ENCODE measurements around the gene TTC31. TPM values are rescaled to one million over a fixed set of nuclear protein-coding genes. Genes with fewer than 3 reads are reported as not detected.

TTC31 gene
- total RNA-seq, 1 experiment from 2014 or later = 38.7 TPM

DNA sequence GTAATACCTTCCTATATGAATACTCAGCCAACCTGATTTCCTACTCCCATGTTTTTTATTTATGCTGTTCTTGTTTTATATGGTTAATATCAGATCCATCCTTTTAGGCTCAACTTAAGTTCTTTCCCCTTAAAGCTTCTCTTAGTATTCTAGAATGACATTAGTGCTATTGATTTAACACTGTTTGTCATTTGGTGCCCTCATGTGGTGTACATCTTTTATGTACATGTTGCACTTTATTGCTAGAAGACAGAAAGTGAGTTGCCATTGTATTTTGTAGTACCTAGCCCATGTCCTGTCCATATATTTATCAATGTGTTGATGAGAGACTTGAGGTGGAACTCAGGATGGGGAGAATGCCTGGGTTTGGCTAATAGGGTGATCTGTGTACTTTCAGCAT lies 49.3 kb downstream of the TTC31 start:
- intact Hi-C loops (cut with micrococcal nuclease; ENCODE audit: unreplicated experiment) = no loop called here

DNA sequence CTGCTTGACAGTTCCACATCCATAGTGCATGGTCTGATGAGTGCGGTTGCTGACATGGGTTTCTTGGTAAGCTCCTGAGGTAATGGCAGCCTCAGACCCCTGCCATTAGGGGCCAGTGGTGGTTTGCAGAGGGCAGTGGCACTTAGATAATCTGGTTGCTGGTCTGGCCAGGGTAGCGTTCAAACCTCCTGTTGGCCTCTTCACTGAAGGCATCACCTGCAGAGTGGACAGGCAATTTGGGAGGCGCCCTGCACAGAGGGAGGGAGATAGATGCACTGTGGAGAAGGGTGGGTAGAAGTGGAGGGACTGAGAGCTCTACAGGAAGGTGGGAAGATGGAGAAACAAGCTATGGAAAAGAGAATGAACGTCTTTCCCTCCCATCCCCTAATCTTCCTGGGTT lies 50.6 kb downstream of the TTC31 start:
- no peaks in the 10 kb centered on the region; the same call in 1 of the 2 replicates for H3K27me3 ChIP-seq (ENCODE audit: control insufficient read depth, insufficient read depth, low read length)
- in situ Hi-C loops (cut with HindIII; ENCODE audit: low pct_unique_long_range_greater_than_20kb, low sequenced_read_pairs) (no loop called here), intact Hi-C loops (cut with micrococcal nuclease; ENCODE audit: unreplicated experiment) (no loop called here)
- no peaks in the 10 kb centered on the region for H3K9me3 ChIP-seq (ENCODE audit: control insufficient read depth, insufficient read depth, low read depth, low read length)
- DNase-seq (ENCODE audit: low read depth, low spot score) (no peak), ATAC-seq (no peak)
- ChIA-PET POLR2A (no interaction called here), CTCF (no interaction called here)
- BruUV-seq (replicated peaks) = no TSS peak
- H3K27ac ChIP-seq (ENCODE audit: low read length) = no peak overlapping the region
- no peaks in the 10 kb centered on the region for H3K4me1 ChIP-seq (ENCODE audit: control insufficient read depth, insufficient read depth, low read length)
- TF ChIP-seq, protein P1, sequence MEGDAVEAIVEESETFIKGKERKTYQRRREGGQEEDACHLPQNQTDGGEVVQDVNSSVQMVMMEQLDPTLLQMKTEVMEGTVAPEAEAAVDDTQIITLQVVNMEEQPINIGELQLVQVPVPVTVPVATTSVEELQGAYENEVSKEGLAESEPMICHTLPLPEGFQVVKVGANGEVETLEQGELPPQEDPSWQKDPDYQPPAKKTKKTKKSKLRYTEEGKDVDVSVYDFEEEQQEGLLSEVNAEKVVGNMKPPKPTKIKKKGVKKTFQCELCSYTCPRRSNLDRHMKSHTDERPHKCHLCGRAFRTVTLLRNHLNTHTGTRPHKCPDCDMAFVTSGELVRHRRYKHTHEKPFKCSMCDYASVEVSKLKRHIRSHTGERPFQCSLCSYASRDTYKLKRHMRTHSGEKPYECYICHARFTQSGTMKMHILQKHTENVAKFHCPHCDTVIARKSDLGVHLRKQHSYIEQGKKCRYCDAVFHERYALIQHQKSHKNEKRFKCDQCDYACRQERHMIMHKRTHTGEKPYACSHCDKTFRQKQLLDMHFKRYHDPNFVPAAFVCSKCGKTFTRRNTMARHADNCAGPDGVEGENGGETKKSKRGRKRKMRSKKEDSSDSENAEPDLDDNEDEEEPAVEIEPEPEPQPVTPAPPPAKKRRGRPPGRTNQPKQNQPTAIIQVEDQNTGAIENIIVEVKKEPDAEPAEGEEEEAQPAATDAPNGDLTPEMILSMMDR (IDR thresholded peaks at IDR 0.05) = no peak
- no peak for TF ChIP-seq POLR2AphosphoS5 (IDR thresholded peaks at IDR 0.05; ENCODE audit: low read depth, low read length)
- TF ChIP-seq, protein P2, sequence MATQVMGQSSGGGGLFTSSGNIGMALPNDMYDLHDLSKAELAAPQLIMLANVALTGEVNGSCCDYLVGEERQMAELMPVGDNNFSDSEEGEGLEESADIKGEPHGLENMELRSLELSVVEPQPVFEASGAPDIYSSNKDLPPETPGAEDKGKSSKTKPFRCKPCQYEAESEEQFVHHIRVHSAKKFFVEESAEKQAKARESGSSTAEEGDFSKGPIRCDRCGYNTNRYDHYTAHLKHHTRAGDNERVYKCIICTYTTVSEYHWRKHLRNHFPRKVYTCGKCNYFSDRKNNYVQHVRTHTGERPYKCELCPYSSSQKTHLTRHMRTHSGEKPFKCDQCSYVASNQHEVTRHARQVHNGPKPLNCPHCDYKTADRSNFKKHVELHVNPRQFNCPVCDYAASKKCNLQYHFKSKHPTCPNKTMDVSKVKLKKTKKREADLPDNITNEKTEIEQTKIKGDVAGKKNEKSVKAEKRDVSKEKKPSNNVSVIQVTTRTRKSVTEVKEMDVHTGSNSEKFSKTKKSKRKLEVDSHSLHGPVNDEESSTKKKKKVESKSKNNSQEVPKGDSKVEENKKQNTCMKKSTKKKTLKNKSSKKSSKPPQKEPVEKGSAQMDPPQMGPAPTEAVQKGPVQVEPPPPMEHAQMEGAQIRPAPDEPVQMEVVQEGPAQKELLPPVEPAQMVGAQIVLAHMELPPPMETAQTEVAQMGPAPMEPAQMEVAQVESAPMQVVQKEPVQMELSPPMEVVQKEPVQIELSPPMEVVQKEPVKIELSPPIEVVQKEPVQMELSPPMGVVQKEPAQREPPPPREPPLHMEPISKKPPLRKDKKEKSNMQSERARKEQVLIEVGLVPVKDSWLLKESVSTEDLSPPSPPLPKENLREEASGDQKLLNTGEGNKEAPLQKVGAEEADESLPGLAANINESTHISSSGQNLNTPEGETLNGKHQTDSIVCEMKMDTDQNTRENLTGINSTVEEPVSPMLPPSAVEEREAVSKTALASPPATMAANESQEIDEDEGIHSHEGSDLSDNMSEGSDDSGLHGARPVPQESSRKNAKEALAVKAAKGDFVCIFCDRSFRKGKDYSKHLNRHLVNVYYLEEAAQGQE (IDR thresholded peaks at IDR 0.05; ENCODE audit: insufficient read depth in 1 of 2, low read depth in 2 of 2, low read length in 1 of 2) = no peak
- TF ChIP-seq SIN3A (IDR thresholded peaks at IDR 0.05; ENCODE audit: borderline replicate concordance, insufficient read depth, low read depth, low read length) = no peak
- no peak for TF ChIP-seq TCF7L2 (IDR thresholded peaks at IDR 0.05; ENCODE audit: low read depth, low read length)
- H3K36me3 ChIP-seq (ENCODE audit: control insufficient read depth, insufficient read depth, low read length) = peaks cover 3% of the 10 kb centered on the region
- no peak overlapping the region for H3K4me3 ChIP-seq (ENCODE audit: low read depth in 2 of 2, low read length in 2 of 2)

More for the DNA sequence above, 49.3 kb downstream of the TTC31 start:
- in situ Hi-C loops (cut with HindIII; ENCODE audit: low pct_unique_long_range_greater_than_20kb, low sequenced_read_pairs) = no loop called here
- Histone ChIP-seq H3K27me3 (ENCODE audit: control insufficient read depth, insufficient read depth, low read length) (no peaks in the 10 kb centered on the region), H3K36me3 (ENCODE audit: control insufficient read depth, insufficient read depth, low read length) (peaks cover 3% of the 10 kb centered on the region), H3K4me3 (ENCODE audit: low read depth in 2 of 2, low read length in 2 of 2) (no peak overlapping the region), H3K9me3 (ENCODE audit: control insufficient read depth, insufficient read depth, low read depth, low read length) (no peaks in the 10 kb centered on the region), H3K4me1 (ENCODE audit: control insufficient read depth, insufficient read depth, low read length) (peaks cover 6% of the 10 kb centered on the region), H3K27ac (ENCODE audit: low read length) (no peak overlapping the region)
- ChIA-PET CTCF (interaction anchor here (0.5 to 1.6 kb wide), 3 partner anchors 49 to 291 kb away, joined by 6 to 7 read pairs (median 7); partner anchors contain the start of genes CCDC142 and TTC31), POLR2A (no interaction called here)
- no peak for TF ChIP-seq SIN3A (IDR thresholded peaks at IDR 0.05; ENCODE audit: borderline replicate concordance, insufficient read depth, low read depth, low read length)
- TF ChIP-seq TCF7L2 (IDR thresholded peaks at IDR 0.05; ENCODE audit: low read depth, low read length) = no peak
- TF ChIP-seq, protein P1 (IDR thresholded peaks at IDR 0.05) = no peak
- BruUV-seq (replicated peaks) = no TSS peak
- DNase-seq (ENCODE audit: low read depth, low spot score) (no peak), ATAC-seq (no peak)

All from Panc1 (cell line).